AG04450 (cell line): ENCODE measurements around the gene FREY1. TPM values are rescaled to one million over a fixed set of nuclear protein-coding genes. Genes with fewer than 3 reads are reported as not detected.
A peak's percentile ranks its signal among the peaks of the same experiment; 100 is the strongest.

ENCODE experiments used
- CTCF ChIA-PET: fragments of 300-600, 350-600 bp; formaldehyde crosslinking; extraction: SDS; loops from one replicate; lab custom pipeline; 2022; ENCODE audit warnings: antibody characterized with exemption, inconsistent platforms; lab: Charles Lee
- POLR2A ChIA-PET: fragments of 350-600 bp; formaldehyde crosslinking; extraction: SDS; loops from one replicate; lab custom pipeline; 2021; ENCODE audit warnings: antibody characterized with exemption, inconsistent platforms; lab: Yijun Ruan, JAX
- DNase-seq: peaks from one replicate; pipeline ENCODE4 v3.0.0-alpha.2; 2011; ENCODE audit warnings: low read depth, low spot score
- H3K27ac ChIP-seq: one replicate; pipeline ENCODE4 v1.5.1; 2012; ENCODE audit warnings: low read depth, low read length, control low read depth
- H3K27me3 ChIP-seq: one replicate; pipeline ENCODE4 v1.6.0; 2012; ENCODE audit warnings: low read length; ENCODE audit not compliant: control insufficient read depth, insufficient read depth
- H3K4me3 ChIP-seq: 2 replicates; pipeline ENCODE4 v1.5.1; 2011; ENCODE audit warnings: mild to moderate bottlenecking, low read depth, low read length, control low read depth
- H3K9me3 ChIP-seq: 2 replicates; pipeline ENCODE4 v1.5.1; 2012; ENCODE audit warnings: low read length; ENCODE audit not compliant: control insufficient read depth, insufficient read depth
- CTCF ChIP-seq: IDR thresholded peaks from 2 replicates; pipeline ENCODE4 v1.5.1; 2011; ENCODE audit warnings: low read depth, low read length, control low read depth, inconsistent platforms
- polyA plus RNA-seq: library from polyadenylated mRNA; depleted of rRNA; stranded (reverse); fragments of >200 nt; gene quantifications from 2 replicates; pipeline ENCODE4 v1.2.3, GENCODE V29; 2011

The FREY1 gene
- polyA plus RNA-seq, 1 experiment: not detected

- Histone ChIP-seq H3K27ac (no peak overlapping the region), H3K4me3 (no peak overlapping the region), H3K9me3 (no peaks in the 10 kb centered on the region), H3K27me3 (no peaks in the 10 kb centered on the region)
- peak; percentile 8 for DNase-seq
- ChIA-PET POLR2A (no interaction called here), CTCF (no interaction called here)
- no peak for TF ChIP-seq CTCF
These were observed 26.2 kb upstream of the FREY1 start for GRCh38 chr11:45933131-45933831.

GRCh38 chr11:45932217-45932616 is 25.1 kb upstream of the FREY1 start:
- POLR2A ChIA-PET: no interaction called here
- no peak for TF ChIP-seq CTCF
- Histone ChIP-seq H3K27ac (no peak overlapping the region), H3K27me3 (no peaks in the 10 kb centered on the region), H3K4me3 (no peak overlapping the region), H3K9me3 (no peaks in the 10 kb centered on the region)
- no peak for DNase-seq
- CTCF ChIA-PET: interaction anchor here (2.1 kb wide), 1 partner anchor 32 kb away, joined by 5 read pairs; no protein-coding TSS in a partner anchor

GRCh38 chr11:45931739-45932138 is 24.7 kb upstream of the FREY1 start:
- peaks cover 1% of the 10 kb centered on the region for H3K27me3 ChIP-seq
- H3K4me3 ChIP-seq: no peak overlapping the region
- DNase-seq: no peak
- POLR2A ChIA-PET: no interaction called here
- CTCF ChIA-PET: interaction anchor here (2.1 kb wide), 1 partner anchor 33 kb away, joined by 5 read pairs; no protein-coding TSS in a partner anchor
- no peak for TF ChIP-seq CTCF
- no peaks in the 10 kb centered on the region; the same call in 1 of the 2 replicates for H3K9me3 ChIP-seq
- no peak overlapping the region for H3K27ac ChIP-seq

GRCh38 chr11:45930951-45931570 is 24.0 kb upstream of the FREY1 start:
- no peak for TF ChIP-seq CTCF
- Histone ChIP-seq H3K9me3 (no peaks in the 10 kb centered on the region; the same call in 1 of the 2 replicates), H3K27ac (no peak overlapping the region), H3K27me3 (peaks cover 4% of the 10 kb centered on the region), H3K4me3 (no peak overlapping the region)
- ChIA-PET CTCF (interaction anchor here (1.1 to 2.1 kb wide), 2 partner anchors 33 to 75 kb away, joined by 3 to 5 read pairs; no protein-coding TSS in a partner anchor), POLR2A (interaction anchor here (0.5 to 0.9 kb wide), 2 partner anchors 13 to 84 kb away, joined by 3 read pairs; no protein-coding TSS in a partner anchor)
- no peak for DNase-seq
